GM23338 (cell line): ENCODE measurements around the gene BIRC6. TPM values are rescaled to one million over a fixed set of nuclear protein-coding genes. Genes with fewer than 3 reads are reported as not detected.

Experiments
- ATAC-seq: fragments of 200-7000 bp; cut with Tn5 transposase; 3 replicates; pipeline ENCODE4 v1.9.1; 2020
- DNase-seq: peaks from one replicate; pipeline ENCODE4 v3.0.0-alpha.2; 2015; ENCODE audit warnings: low spot score
- H2AFZ ChIP-seq: fragments of 200-600 bp; sonication (generic); 2 replicates; pipeline ENCODE4 v1.8.0; 2016; ENCODE audit warnings: antibody characterized with exemption, mild to moderate bottlenecking, moderate library complexity
- H3F3A ChIP-seq: fragments of 200-600 bp; sonication (generic); replicated peaks from 2 replicates; pipeline ENCODE4 v1.8.0; 2017; ENCODE audit warnings: antibody characterized with exemption, mixed run types, low read depth
- H3K27ac ChIP-seq: fragments of 200-600 bp; sonication (generic); 2 replicates; pipeline ENCODE4 v1.6.1; 2016; ENCODE audit warnings: low read depth
- H3K27me3 ChIP-seq: fragments of 200-600 bp; sonication (generic); 2 replicates; pipeline ENCODE4 v1.8.0; 2016; ENCODE audit warnings: mild to moderate bottlenecking, mixed run types, moderate library complexity; ENCODE audit not compliant: insufficient read depth
- H3K36me3 ChIP-seq: fragments of 200-600 bp; sonication (generic); 2 replicates; pipeline ENCODE4 v1.8.0; 2016; ENCODE audit warnings: mild to moderate bottlenecking; ENCODE audit not compliant: insufficient read depth
- H3K4me1 ChIP-seq: fragments of 200-600 bp; sonication (generic); 2 replicates; pipeline ENCODE4 v1.8.0; 2016; ENCODE audit warnings: mild to moderate bottlenecking, moderate library complexity; ENCODE audit not compliant: insufficient read depth
- H3K4me2 ChIP-seq: fragments of 200-600 bp; sonication (generic); 2 replicates; pipeline ENCODE4 v1.7.1; 2017; ENCODE audit warnings: mixed run types
- H3K4me3 ChIP-seq: fragments of 200-600 bp; sonication (generic); 2 replicates; pipeline ENCODE4 v1.6.1; 2016; ENCODE audit warnings: mixed run types
- H3K79me2 ChIP-seq: fragments of 200-600 bp; sonication (generic); replicated peaks from 2 replicates; pipeline ENCODE4 v1.8.0; 2017; ENCODE audit warnings: mild to moderate bottlenecking; ENCODE audit not compliant: insufficient read depth
- H3K9me2 ChIP-seq: fragments of 200-600 bp; sonication (generic); 2 replicates; pipeline ENCODE4 v1.8.0; 2017; ENCODE audit not compliant: insufficient read depth
- H4K20me1 ChIP-seq: fragments of 200-600 bp; sonication (generic); replicated peaks from 2 replicates; pipeline ENCODE4 v1.8.0; 2017; ENCODE audit warnings: mild to moderate bottlenecking; ENCODE audit not compliant: insufficient read depth
- H3K27ac Mint-ChIP-seq: 2 replicates; pipeline ENCODE4 v1.8.0; 2020; ENCODE audit warnings: inconsistent platforms, mild to moderate bottlenecking, moderate library complexity, mixed read lengths
- H3K27me3 Mint-ChIP-seq: 3 replicates; pipeline ENCODE4 v1.8.0; 2022; ENCODE audit warnings: low read depth, mild to moderate bottlenecking, moderate library complexity, mixed read lengths, inconsistent platforms; ENCODE audit not compliant: insufficient read depth, poor library complexity
- H3K36me3 Mint-ChIP-seq: 3 replicates; pipeline ENCODE4 v1.8.0; 2021; ENCODE audit warnings: low read depth, mild to moderate bottlenecking, inconsistent platforms, moderate library complexity, mixed read lengths
- H3K4me1 Mint-ChIP-seq: 3 replicates; pipeline ENCODE4 v1.8.0; 2020; ENCODE audit warnings: mild to moderate bottlenecking, inconsistent platforms, mixed read lengths
- H3K4me3 Mint-ChIP-seq: 3 replicates; pipeline ENCODE4 v1.8.0; 2021; ENCODE audit warnings: moderate library complexity, mild to moderate bottlenecking, inconsistent platforms, mixed read lengths
- H3K9me3 Mint-ChIP-seq: 3 replicates; pipeline ENCODE4 v1.8.0; 2020; ENCODE audit warnings: moderate library complexity, mild to moderate bottlenecking, inconsistent platforms, mixed read lengths
- CREB1 ChIP-seq: fragments of 250-450 bp; sonication (Bioruptor Pico); IDR thresholded peaks from 2 replicates; pipeline ENCODE4 v1.5.0; 2020; ENCODE audit warnings: low read depth, mild to moderate bottlenecking, moderate library complexity
- ETS1 ChIP-seq: IDR thresholded peaks from 2 replicates; pipeline ENCODE4 v1.6.1; 2016; ENCODE audit warnings: antibody characterized with exemption
- EZH2 ChIP-seq: fragments of 200-600 bp; sonication (generic); IDR thresholded peaks from one replicate; pipeline ENCODE4 v1.8.0; 2017; ENCODE audit warnings: antibody characterized with exemption, mild to moderate bottlenecking, low read depth; ENCODE audit not compliant: unreplicated experiment
- EZH2phosphoT487 ChIP-seq: fragments of 200-600 bp; sonication (generic); IDR thresholded peaks from one replicate; pipeline ENCODE4 v1.8.1; 2018; ENCODE audit warnings: antibody characterized with exemption; ENCODE audit not compliant: unreplicated experiment
- JUNB ChIP-seq: IDR thresholded peaks from one replicate; pipeline ENCODE4 v1.6.1; 2016; ENCODE audit warnings: antibody characterized with exemption; ENCODE audit not compliant: unreplicated experiment
- POLR2AphosphoS5 ChIP-seq: IDR thresholded peaks from 2 replicates; pipeline ENCODE4 v1.6.1; 2016; ENCODE audit warnings: antibody characterized with exemption, low read depth
- STAT1 ChIP-seq: IDR thresholded peaks from one replicate; pipeline ENCODE4 v1.6.1; 2016; ENCODE audit warnings: antibody characterized with exemption; ENCODE audit not compliant: unreplicated experiment
- ZNF114 ChIP-seq: fragments of 250-450 bp; sonication (Bioruptor Pico); IDR thresholded peaks from 2 replicates; pipeline ENCODE4 v1.5.0; 2020; ENCODE audit warnings: mild to moderate bottlenecking, moderate library complexity
- ZNF331 ChIP-seq: fragments of 250-450 bp; sonication (Bioruptor Pico); IDR thresholded peaks from 2 replicates; pipeline ENCODE4 v1.5.0; 2020; ENCODE audit warnings: low read depth, mild to moderate bottlenecking, moderate library complexity
- ZNF462 ChIP-seq: fragments of 250-450 bp; sonication (Bioruptor Pico); IDR thresholded peaks from 2 replicates; pipeline ENCODE4 v1.5.0; 2020; ENCODE audit warnings: mild to moderate bottlenecking, moderate library complexity
- polyA plus RNA-seq: library from polyadenylated mRNA; unstranded; fragments of >200 nt; fragmentation: Nextera tagmentation; extraction: Ambion mirVana; gene quantifications from 2 replicates; pipeline ENCODE4 v1.2.1, GENCODE V29; 2016
- total RNA-seq: library from RNA; depleted of rRNA; stranded (reverse); fragments of >200 nt; shearing (Covaris generic); gene quantifications from 2 replicates; pipeline ENCODE4 v1.2.3, GENCODE V29; 2014

BIRC6 gene
- total and polyA plus RNA-seq, 2 experiments from 2014 or later = 85.8 to 131 TPM

GRCh38 chr2:32358111-32358482, 1.3 kb downstream of the BIRC6 start:
- TF ChIP-seq ZNF114 (no peak), EZH2phosphoT487 (no peak), STAT1 (no peak), CREB1 (no peak), POLR2AphosphoS5 (no peak), ETS1 (no peak), ZNF331 (CRISPR knock-in tag) (no peak), ZNF462 (CRISPR knock-in tag) (no peak), EZH2 (no peak), JUNB (no peak)
- H3K9me2 ChIP-seq = no peaks in the 10 kb centered on the region
- ATAC-seq (no peak), DNase-seq (peak; percentile 41)
- peaks cover 6% of the 10 kb centered on the region for H3F3A ChIP-seq
- peak overlapping the region; percentile 53 for H3K27ac Mint-ChIP-seq
- peaks cover 32% of the 10 kb centered on the region for H3K36me3 Mint-ChIP-seq
- peak overlapping the region; percentile 88 for H3K4me3 Mint-ChIP-seq
- peaks cover 4% of the 10 kb centered on the region; the same call in 2 of the 3 replicates for H3K9me3 Mint-ChIP-seq
- peaks cover 19% of the 10 kb centered on the region for H3K4me1 ChIP-seq
- H3K4me1 Mint-ChIP-seq = peaks cover 25% of the 10 kb centered on the region
- H3K36me3 ChIP-seq = 0 out of 2 replicates have a peak, but pooled peaks cover 4% of the 10 kb centered on the region
- peaks cover 56% of the 10 kb centered on the region for H3K79me2 ChIP-seq
- H4K20me1 ChIP-seq = peaks cover 5% of the 10 kb centered on the region
- H3K27ac ChIP-seq = peak overlapping the region; percentile 90
- H2AFZ ChIP-seq = no peak overlapping the region
- peaks cover 11% of the 10 kb centered on the region for H3K27me3 Mint-ChIP-seq
- no peaks in the 10 kb centered on the region for H3K27me3 ChIP-seq
- peak overlapping the region; percentile 96 for H3K4me3 ChIP-seq
- H3K4me2 ChIP-seq = peak overlapping the region; percentile 98
